ENCODE results near the gene F7.

F7 gene

DNA sequence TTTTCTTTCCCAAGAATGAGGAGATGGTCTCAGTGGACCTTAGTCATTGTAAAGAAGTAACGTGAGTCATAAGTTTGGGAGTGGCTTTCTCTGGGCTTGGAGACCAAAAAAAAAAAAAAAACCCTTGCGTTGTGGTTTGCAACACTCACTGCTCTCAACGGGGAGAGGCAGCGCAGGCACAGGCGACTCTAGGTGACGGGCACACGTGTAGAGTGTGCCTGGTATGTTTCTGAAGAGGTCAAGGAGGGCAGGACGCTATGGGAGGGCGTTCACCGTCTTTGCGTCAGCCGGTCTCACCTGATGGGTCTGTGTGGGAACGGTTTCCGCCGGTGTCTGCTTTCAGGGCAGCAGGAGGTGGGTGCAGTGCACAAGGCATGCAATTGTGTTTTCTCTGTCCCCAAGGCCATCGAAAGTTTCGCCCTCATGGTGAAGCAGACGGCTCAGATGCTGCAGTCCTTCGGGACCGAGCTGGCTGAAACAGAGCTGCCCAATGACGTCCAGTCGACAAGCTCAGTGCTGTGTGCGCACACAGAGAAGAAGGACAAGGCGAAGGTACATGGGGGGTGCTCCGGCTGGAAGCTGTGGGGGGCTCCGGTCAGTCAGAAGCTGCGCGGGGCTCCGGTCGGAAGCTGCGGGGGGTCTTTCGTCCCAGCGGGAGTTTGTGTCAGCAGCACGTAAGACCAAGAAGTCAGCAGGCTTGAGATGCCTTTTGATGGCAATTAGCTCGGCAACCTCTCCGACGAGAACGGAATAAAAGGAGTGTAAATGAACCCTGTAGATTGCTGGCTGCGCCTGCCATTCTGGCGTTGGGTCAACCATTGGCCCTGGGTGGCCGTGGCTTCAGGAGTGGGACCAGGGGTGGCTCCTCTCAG lies 40.8 kb upstream of the F7 start:
- DNase-seq (ENCODE audit: insufficient read length, low spot score) (peak; percentile 96), FAIRE-seq (peak; percentile 83)
- no peak for TF ChIP-seq POLR2A (IDR thresholded peaks at IDR 0.05; ENCODE audit: low read depth, low read length)

DNA sequence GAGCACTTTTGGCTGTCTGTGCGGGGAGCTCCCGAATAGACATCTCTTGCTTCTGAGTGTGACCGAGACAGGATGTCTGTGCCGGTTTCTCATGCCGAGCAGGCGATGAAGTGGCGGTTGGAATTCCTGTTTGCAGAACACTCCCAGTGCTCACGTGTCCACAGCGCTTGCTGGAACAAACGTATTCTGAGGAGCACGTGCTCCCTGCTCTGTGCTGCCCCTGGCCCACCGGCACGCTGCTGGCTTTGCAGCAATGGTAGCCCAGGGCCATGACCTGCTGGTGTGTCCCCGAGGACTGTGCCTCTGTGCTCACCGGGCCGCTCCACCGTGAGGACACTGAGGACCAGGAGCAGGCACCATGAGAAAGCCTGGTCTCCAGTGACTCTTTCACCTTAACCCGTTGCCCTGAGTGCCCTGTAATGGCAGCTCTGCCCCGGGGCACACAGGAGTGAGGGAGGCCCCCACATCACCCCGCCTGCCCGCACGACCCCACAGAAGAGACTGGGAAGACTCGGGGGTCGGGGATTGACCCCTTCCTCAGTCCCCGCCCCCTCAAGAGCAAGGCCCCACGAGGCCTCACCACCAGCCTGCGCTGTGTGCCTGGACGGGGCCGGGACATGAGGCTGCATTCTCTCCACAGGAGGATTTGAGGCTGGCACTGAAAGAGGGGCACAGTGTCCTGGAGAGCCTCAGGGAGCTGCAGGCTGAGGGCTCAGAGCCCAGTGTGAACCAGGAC lies 40.0 kb upstream of the F7 start:
- no peak for TF ChIP-seq POLR2A (IDR thresholded peaks at IDR 0.05; ENCODE audit: low read depth, low read length)
- DNase-seq (ENCODE audit: insufficient read length, low spot score) (no peak), FAIRE-seq (no peak)

DNA sequence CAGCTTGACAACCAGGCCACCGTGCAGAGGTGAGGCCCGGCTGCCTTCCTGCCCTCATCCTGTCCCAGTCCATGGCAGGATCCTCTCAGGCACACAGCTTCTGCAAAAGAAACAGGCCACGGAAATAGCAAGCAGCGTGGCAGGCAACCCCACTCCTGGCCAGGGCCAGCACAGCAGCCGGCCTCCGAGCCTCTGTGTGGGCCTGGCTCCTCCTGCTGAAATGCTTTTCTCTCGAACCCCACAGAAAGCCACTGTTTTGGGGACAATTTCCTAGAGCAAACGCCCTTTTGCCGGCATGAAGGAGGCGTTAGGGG lies 39.5 kb upstream of the F7 start:
- DNase-seq (ENCODE audit: insufficient read length, low spot score) (no peak), FAIRE-seq (no peak)
- no peak for TF ChIP-seq POLR2A (IDR thresholded peaks at IDR 0.05; ENCODE audit: low read depth, low read length)

GRCh38 chr13:113066746-113067145 lies 38.8 kb upstream of the F7 start:
- FAIRE-seq (no peak), DNase-seq (ENCODE audit: insufficient read length, low spot score) (no peak)
- TF ChIP-seq POLR2A (IDR thresholded peaks at IDR 0.05; ENCODE audit: low read depth, low read length): no peak

GRCh38 chr13:113069861-113070805 lies 35.5 kb upstream of the F7 start:
- no peak for TF ChIP-seq POLR2A (IDR thresholded peaks at IDR 0.05; ENCODE audit: low read depth, low read length)
- no peak for FAIRE-seq
- DNase-seq (ENCODE audit: insufficient read length, low spot score): no peak

DNA sequence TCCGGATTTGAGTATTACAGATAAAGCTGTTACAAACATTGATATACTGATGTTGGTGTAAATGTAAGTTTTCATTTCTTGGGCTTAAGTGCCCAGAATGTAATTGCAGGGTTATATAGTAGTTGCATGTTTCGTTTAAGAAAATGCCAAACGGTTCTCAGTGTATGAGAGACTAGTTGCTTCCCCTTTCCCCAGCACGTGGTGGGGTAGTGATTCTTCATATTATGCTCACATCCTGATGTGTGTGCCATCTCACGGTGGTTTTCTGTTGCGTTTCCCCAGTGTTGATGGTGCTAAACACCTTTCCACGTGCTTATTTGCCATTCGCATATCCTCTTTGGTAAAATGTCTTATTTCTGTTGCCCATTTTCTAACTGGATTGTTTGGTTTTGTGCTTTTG lies 34.7 kb upstream of the F7 start:
- FAIRE-seq: peak; percentile 72
- no peak for DNase-seq (ENCODE audit: insufficient read length, low spot score)
- no peak for TF ChIP-seq POLR2A (IDR thresholded peaks at IDR 0.05; ENCODE audit: low read depth, low read length)

DNA sequence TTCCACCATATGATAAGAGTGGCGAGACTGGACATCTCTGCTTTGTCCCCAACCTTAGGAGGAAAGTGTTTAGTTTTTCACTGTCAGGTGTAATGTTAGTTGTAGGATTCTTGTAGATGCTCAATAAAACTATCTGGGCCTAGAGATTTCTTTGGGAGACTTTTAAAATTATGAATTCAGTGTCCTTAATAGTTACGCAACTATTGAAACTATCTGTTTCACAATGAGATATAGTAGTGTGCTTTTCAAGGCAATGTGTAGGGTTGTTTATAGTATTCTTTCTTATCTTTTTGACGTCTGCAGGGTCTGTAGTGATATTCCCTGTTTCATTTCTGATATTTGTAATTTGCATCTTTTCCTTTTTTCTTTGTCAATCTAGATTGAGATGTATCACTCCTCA lies 33.2 kb upstream of the F7 start:
- FAIRE-seq (peak; percentile 15), DNase-seq (ENCODE audit: insufficient read length, low spot score) (no peak)
- TF ChIP-seq POLR2A (IDR thresholded peaks at IDR 0.05; ENCODE audit: low read depth, low read length): no peak

GRCh38 chr13:113073942-113074341 lies 31.6 kb upstream of the F7 start:
- TF ChIP-seq POLR2A (IDR thresholded peaks at IDR 0.05; ENCODE audit: low read depth, low read length): no peak
- no peak for FAIRE-seq
- DNase-seq (ENCODE audit: insufficient read length, low spot score): no peak

GRCh38 chr13:113074401-113074800 lies 31.2 kb upstream of the F7 start:
- DNase-seq (ENCODE audit: insufficient read length, low spot score) (no peak), FAIRE-seq (no peak)
- no peak for TF ChIP-seq POLR2A (IDR thresholded peaks at IDR 0.05; ENCODE audit: low read depth, low read length)

DNA sequence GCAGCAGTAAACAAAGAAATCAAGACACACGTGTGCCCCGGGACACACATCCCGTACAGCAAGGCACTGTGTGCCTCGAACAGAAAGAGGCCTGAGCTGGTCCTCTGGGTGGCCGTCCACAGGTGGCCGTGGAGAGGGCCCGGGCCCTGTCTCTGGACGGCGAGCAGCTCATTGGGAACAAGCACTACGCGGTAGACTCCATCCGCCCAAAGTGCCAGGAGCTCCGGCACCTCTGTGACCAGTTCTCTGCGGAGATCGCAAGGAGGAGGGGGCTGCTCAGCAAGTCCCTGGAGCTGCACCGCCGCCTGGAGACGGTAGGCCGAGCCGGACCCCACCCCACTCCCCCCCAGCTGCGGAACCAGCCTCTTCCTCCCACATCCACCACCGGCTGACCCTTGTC lies 30.7 kb upstream of the F7 start:
- no peak for TF ChIP-seq POLR2A (IDR thresholded peaks at IDR 0.05; ENCODE audit: low read depth, low read length)
- FAIRE-seq: no peak
- no peak for DNase-seq (ENCODE audit: insufficient read length, low spot score)

- DNase-seq (ENCODE audit: insufficient read length, low spot score) (no peak), FAIRE-seq (no peak)
- TF ChIP-seq POLR2A (IDR thresholded peaks at IDR 0.05; ENCODE audit: low read depth, low read length): no peak
These were observed 29.9 kb upstream of the F7 start for GRCh38 chr13:113075711-113076110.

DNA sequence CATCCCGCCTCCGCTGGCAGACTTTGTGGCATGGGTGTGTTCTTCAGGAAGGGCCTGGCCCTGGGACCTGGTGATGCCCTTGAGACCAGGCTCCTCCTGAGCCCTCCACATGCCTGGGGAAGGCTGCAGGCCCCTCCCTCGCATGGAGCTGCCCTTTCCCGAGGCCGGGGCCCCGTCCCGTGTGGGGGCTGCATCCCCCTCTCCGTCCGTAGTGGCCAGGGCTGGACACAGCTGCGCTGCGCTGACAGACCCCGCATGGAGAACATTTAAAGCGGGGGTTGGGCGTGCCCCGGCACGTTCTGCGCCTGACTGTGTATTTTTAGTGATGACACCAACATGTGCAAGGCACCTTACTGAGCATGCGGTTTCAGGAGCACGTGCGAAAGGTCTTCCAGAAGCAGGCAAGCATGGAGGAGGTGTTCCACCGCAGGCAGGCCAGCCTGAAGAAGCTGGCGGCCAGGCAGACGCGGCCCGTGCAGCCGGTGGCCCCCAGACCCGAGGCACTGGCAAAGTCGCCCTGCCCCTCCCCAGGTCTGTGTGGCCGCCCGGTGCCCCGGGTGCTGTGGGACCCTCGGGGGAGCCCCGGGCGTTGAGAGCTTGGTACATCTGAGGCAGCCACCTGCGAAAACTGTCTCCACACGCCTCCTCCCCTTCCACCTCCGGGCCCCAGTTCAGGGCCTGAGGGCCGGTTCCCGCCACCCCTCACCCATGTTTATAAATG lies 28.8 kb upstream of the F7 start:
- FAIRE-seq (no peak), DNase-seq (ENCODE audit: insufficient read length, low spot score) (no peak)
- TF ChIP-seq POLR2A (IDR thresholded peaks at IDR 0.05; ENCODE audit: low read depth, low read length): no peak

DNA sequence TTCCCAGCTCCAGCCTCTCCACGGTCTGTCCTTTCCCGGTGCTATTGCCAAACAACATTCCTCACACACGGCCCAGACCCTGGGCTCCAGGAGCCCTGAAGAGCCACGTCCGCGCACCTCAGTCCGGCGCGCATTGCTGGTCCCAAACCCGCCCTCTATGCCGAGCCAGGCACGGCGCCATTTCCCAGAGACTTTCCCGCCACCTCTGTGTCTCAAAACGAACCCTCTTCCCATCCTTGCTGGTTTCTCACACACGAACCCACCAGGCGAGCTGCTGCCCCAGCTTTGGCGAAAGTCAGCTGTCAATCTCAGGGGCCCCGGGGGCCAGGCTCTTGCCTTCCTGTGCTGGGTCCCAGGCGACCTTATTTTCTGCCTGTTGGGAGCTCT lies 28.0 kb upstream of the F7 start:
- no peak for TF ChIP-seq POLR2A (IDR thresholded peaks at IDR 0.05; ENCODE audit: low read depth, low read length)
- DNase-seq (ENCODE audit: insufficient read length, low spot score): no peak
- no peak for FAIRE-seq
